CD4-positive, alpha-beta T cell (primary cell): ENCODE results near the gene C11orf21. TPM values are rescaled to one million over a fixed set of nuclear protein-coding genes. Genes with fewer than 3 reads are reported as not detected.

Source experiments
- ATAC-seq: fragments of 200-7000 bp; cut with Tn5 transposase; one replicate; pipeline ENCODE4 v1.10.0; 2022; ENCODE audit warnings: mild to moderate bottlenecking; ENCODE audit not compliant: poor library complexity
- CTCF ChIA-PET: fragments of 350-600 bp; sonication (Branson Sonifier 250); formaldehyde crosslinking; loops from one replicate; lab custom pipeline; 2021; ENCODE audit warnings: antibody characterized with exemption, inconsistent platforms; lab: Charles Lee
- POLR2A ChIA-PET: fragments of 350-600 bp; sonication (Branson Sonifier 250); formaldehyde crosslinking; loops from one replicate; lab custom pipeline; 2021; ENCODE audit warnings: antibody characterized with exemption, inconsistent platforms; lab: Charles Lee
- DNase-seq, 14 experiments: peaks; one replicate each; pipeline ENCODE4 v3.0.0-alpha.2; 2013 to 2020; ENCODE audit warnings: mixed read lengths in 2 of 14
- H3K27ac ChIP-seq, 2 donors: one replicate each; pipeline versions ENCODE4 v1.5.1 to v1.7.0; 2013; ENCODE audit warnings: low read length in 2 of 2, low read depth in 1 of 2, mild to moderate bottlenecking in 1 of 2
- H3K27me3 ChIP-seq, 2 experiments: 1 replicate in 1 of 2; 2 replicates in 1 of 2; pipeline versions ENCODE4 v1.6.1 to v1.7.0; 2013; ENCODE audit warnings: low read length in 2 of 2, control low read depth in 1 of 2, mild to moderate bottlenecking in 1 of 2, moderate library complexity in 1 of 2; ENCODE audit not compliant: insufficient read depth in 2 of 2, control insufficient read depth in 1 of 2
- H3K36me3 ChIP-seq: one replicate; pipeline ENCODE4 v1.6.1; 2013; ENCODE audit warnings: low read length, control low read depth; ENCODE audit not compliant: insufficient read depth
- H3K4me1 ChIP-seq: one replicate; pipeline ENCODE4 v1.6.1; 2013; ENCODE audit warnings: low read length, control low read depth; ENCODE audit not compliant: insufficient read depth
- H3K4me3 ChIP-seq: one replicate; pipeline ENCODE4 v1.5.1; 2013; ENCODE audit warnings: mild to moderate bottlenecking, low read length, moderate library complexity
- H3K9me3 ChIP-seq, 2 experiments: 1 replicate in 1 of 2; 2 replicates in 1 of 2; pipeline versions ENCODE4 v1.6.1 to v1.7.0; 2013; ENCODE audit warnings: low read length in 2 of 2, mild to moderate bottlenecking in 2 of 2, control low read depth in 1 of 2, moderate library complexity in 1 of 2; ENCODE audit not compliant: control insufficient read depth in 1 of 2, insufficient read depth in 1 of 2
- H3K27ac Mint-ChIP-seq: one replicate; pipeline ENCODE4 v1.8.0; 2020; ENCODE audit warnings: mixed read lengths
- H3K27me3 Mint-ChIP-seq: one replicate; pipeline ENCODE4 v1.8.0; 2021; ENCODE audit warnings: mixed read lengths
- H3K36me3 Mint-ChIP-seq: one replicate; pipeline ENCODE4 v1.8.0; 2021; ENCODE audit warnings: low read depth, mixed read lengths
- H3K4me1 Mint-ChIP-seq: one replicate; pipeline ENCODE4 v1.8.0; 2021; ENCODE audit warnings: low read depth, mixed read lengths
- H3K4me3 Mint-ChIP-seq: one replicate; pipeline ENCODE4 v1.8.0; 2020; ENCODE audit warnings: mild to moderate bottlenecking, mixed read lengths
- H3K9me3 Mint-ChIP-seq: one replicate; pipeline ENCODE4 v1.8.0; 2020; ENCODE audit warnings: mixed read lengths
- CTCF ChIP-seq: fragments of 200-600 bp; IDR thresholded peaks from one replicate; pipeline ENCODE4 v1.8.0; 2022; ENCODE audit warnings: antibody characterized with exemption, mild to moderate bottlenecking
- intact Hi-C, 2 experiments: fragments of 100-400 bp; cut with DNase I in 1 of 2; cut with micrococcal nuclease in 1 of 2; formaldehyde crosslinking; loops; one replicate each; pipeline versions ENCODE4 v1.15.1 to v1.9.0; 2023 to 2025; cut with DNase I, micrococcal nuclease
- total RNA-seq, 174 experiments: library from RNA in 2 of 174; stranded (reverse) in 2 of 174; gene quantifications; one replicate each; pipeline ENCODE4 v1.2.3 and lab custom pipeline; 2021 to 2026

C11orf21 gene
- total RNA-seq, 2 experiments from 2014 or later = 71.2 to 71.7 TPM

- Histone ChIP-seq H3K27me3 (peaks cover 2 to 5% of the 10 kb centered on the region in 2 experiments), H3K9me3 (peaks cover 10 to 25% of the 10 kb centered on the region in 2 experiments), H3K36me3 (no peaks in the 10 kb centered on the region), H3K27ac (no peak overlapping the region), H3K4me1 (no peaks in the 10 kb centered on the region), H3K4me3 (no peak overlapping the region)
- ChIA-PET POLR2A (no interaction called here), CTCF (no interaction called here)
- Mint-ChIP-seq H3K27me3 (peaks cover 11% of the 10 kb centered on the region), H3K4me3 (no peak overlapping the region), H3K36me3 (peaks cover 7% of the 10 kb centered on the region), H3K9me3 (peaks cover 8% of the 10 kb centered on the region), H3K27ac (no peak overlapping the region), H3K4me1 (no peaks in the 10 kb centered on the region)
- ATAC-seq (no peak), DNase-seq (no peak)
- intact Hi-C loops = no loop called here
- TF ChIP-seq CTCF = no peak
Observed at GRCh38 chr11:2277008-2277346, 24.7 kb downstream of the C11orf21 start.

GRCh38 chr11:2276280-2277007 lies 25.3 kb downstream of the C11orf21 start:
- Mint-ChIP-seq H3K4me3 (no peak overlapping the region), H3K36me3 (peaks cover 7% of the 10 kb centered on the region), H3K4me1 (peaks cover 3% of the 10 kb centered on the region), H3K27ac (no peak overlapping the region), H3K9me3 (peaks cover 6% of the 10 kb centered on the region), H3K27me3 (peaks cover 14% of the 10 kb centered on the region)
- CTCF ChIA-PET = no interaction called here
- TF ChIP-seq CTCF = no peak
- no peaks in the 10 kb centered on the region for H3K36me3 ChIP-seq
- peaks cover 8 to 31% of the 10 kb centered on the region in 2 experiments for H3K9me3 ChIP-seq
- peaks cover under 1% of the 10 kb centered on the region for H3K4me1 ChIP-seq
- DNase-seq = no peak
- no peak overlapping the region for H3K4me3 ChIP-seq
- ATAC-seq = no peak
- H3K27me3 ChIP-seq = peaks cover 7 to 10% of the 10 kb centered on the region in 2 experiments
- H3K27ac ChIP-seq = no peak overlapping the region
- POLR2A ChIA-PET = no interaction called here
- intact Hi-C loops = no loop called here

GRCh38 chr11:2275334-2276279 lies 26.1 kb downstream of the C11orf21 start:
- peak in 1 of 14 experiments; percentile 3 for DNase-seq
- peaks cover 4% of the 10 kb centered on the region for H3K9me3 Mint-ChIP-seq
- ChIA-PET CTCF (no interaction called here), POLR2A (no interaction called here)
- H3K27ac ChIP-seq = no peak overlapping the region
- no peak overlapping the region for H3K4me3 ChIP-seq
- peaks cover 8 to 39% of the 10 kb centered on the region in 2 experiments for H3K9me3 ChIP-seq
- peaks cover 13 to 18% of the 10 kb centered on the region in 2 experiments for H3K27me3 ChIP-seq
- peaks cover 3% of the 10 kb centered on the region for H3K4me1 Mint-ChIP-seq
- ATAC-seq = no peak
- H3K36me3 ChIP-seq = no peaks in the 10 kb centered on the region
- intact Hi-C loops = no loop called here
- no peak overlapping the region for H3K27ac Mint-ChIP-seq
- H3K4me3 Mint-ChIP-seq = no peak overlapping the region
- no peak for TF ChIP-seq CTCF
- peaks cover 7% of the 10 kb centered on the region for H3K36me3 Mint-ChIP-seq
- peaks cover 9% of the 10 kb centered on the region for H3K4me1 ChIP-seq
- peaks cover 16% of the 10 kb centered on the region for H3K27me3 Mint-ChIP-seq
